ENCODE measurements around the gene NIBAN1.

NIBAN1 gene

GRCh38 chr1:184974056-184974836 is at the start of gene NIBAN1:
Gene NIBAN1 (minus strand): TSS chr1:184974508. CDS start chr1:184974356, 152 bp downstream.
- Histone ChIP-seq H3K27me3 (replicated peaks) (no peaks in the 10 kb centered on the region), H3K4me3 (ENCODE audit: low read depth, low read length) (peak within 1 kb of the TSS; percentile 60), H3K36me3 (replicated peaks) (no peaks in the 10 kb centered on the region), H3K27ac (peak within 1 kb of the TSS; percentile 0)
- in situ Hi-C loops (cut with HindIII; ENCODE audit: low pct_ligation_motif_present, low sequenced_read_pairs): loop anchor here (25.0 kb wide), 1 partner anchor 162 kb away; no protein-coding TSS in a partner anchor
- DNase-seq: no peak
- no peak for TF ChIP-seq CTCF (IDR thresholded peaks at IDR 0.05; ENCODE audit: low read depth, low read length, missing control alignments)

- no peaks in the 10 kb centered on the region for H3K36me3 ChIP-seq (replicated peaks)
- in situ Hi-C loops (cut with HindIII; ENCODE audit: low pct_ligation_motif_present, low sequenced_read_pairs): no loop called here
- H3K4me3 ChIP-seq (ENCODE audit: low read depth, low read length): no peak overlapping the region
- H3K27me3 ChIP-seq (replicated peaks): no peaks in the 10 kb centered on the region
- no peak for TF ChIP-seq CTCF (IDR thresholded peaks at IDR 0.05; ENCODE audit: low read depth, low read length, missing control alignments)
- DNase-seq: no peak
- no peak overlapping the region for H3K27ac ChIP-seq
Measured at GRCh38 chr1:185017966-185018365, 43.7 kb upstream of the NIBAN1 start.

GRCh38 chr1:185017338-185017737 is 43.0 kb upstream of the NIBAN1 start:
- DNase-seq: peak; percentile 87
- no peak overlapping the region for H3K4me3 ChIP-seq (ENCODE audit: low read depth, low read length)
- H3K27me3 ChIP-seq (replicated peaks): no peaks in the 10 kb centered on the region
- no peak overlapping the region for H3K27ac ChIP-seq
- TF ChIP-seq CTCF (IDR thresholded peaks at IDR 0.05; ENCODE audit: low read depth, low read length, missing control alignments): no peak
- in situ Hi-C loops (cut with HindIII; ENCODE audit: low pct_ligation_motif_present, low sequenced_read_pairs): no loop called here
- H3K36me3 ChIP-seq (replicated peaks): no peaks in the 10 kb centered on the region

- no peak for TF ChIP-seq CTCF (IDR thresholded peaks at IDR 0.05; ENCODE audit: low read depth, low read length, missing control alignments)
- H3K36me3 ChIP-seq (replicated peaks): no peaks in the 10 kb centered on the region
- in situ Hi-C loops (cut with HindIII; ENCODE audit: low pct_ligation_motif_present, low sequenced_read_pairs): no loop called here
- no peak overlapping the region for H3K27ac ChIP-seq
- peak; percentile 4 for DNase-seq
- no peak overlapping the region for H3K4me3 ChIP-seq (ENCODE audit: low read depth, low read length)
- H3K27me3 ChIP-seq (replicated peaks): no peaks in the 10 kb centered on the region
Measured at GRCh38 chr1:185016880-185017279, 42.6 kb upstream of the NIBAN1 start.

- Histone ChIP-seq H3K27me3 (replicated peaks) (no peaks in the 10 kb centered on the region), H3K36me3 (replicated peaks) (no peaks in the 10 kb centered on the region), H3K27ac (no peak overlapping the region), H3K4me3 (ENCODE audit: low read depth, low read length) (no peak overlapping the region)
- no peak for TF ChIP-seq CTCF (IDR thresholded peaks at IDR 0.05; ENCODE audit: low read depth, low read length, missing control alignments)
- in situ Hi-C loops (cut with HindIII; ENCODE audit: low pct_ligation_motif_present, low sequenced_read_pairs): no loop called here
- DNase-seq: no peak
Measured at GRCh38 chr1:185015631-185016030, 41.3 kb upstream of the NIBAN1 start.

- no peak for DNase-seq
- no peaks in the 10 kb centered on the region for H3K27me3 ChIP-seq (replicated peaks)
- no peak overlapping the region for H3K27ac ChIP-seq
- in situ Hi-C loops (cut with HindIII; ENCODE audit: low pct_ligation_motif_present, low sequenced_read_pairs): no loop called here
- no peaks in the 10 kb centered on the region for H3K36me3 ChIP-seq (replicated peaks)
- no peak for TF ChIP-seq CTCF (IDR thresholded peaks at IDR 0.05; ENCODE audit: low read depth, low read length, missing control alignments)
- no peak overlapping the region for H3K4me3 ChIP-seq (ENCODE audit: low read depth, low read length)
Measured at GRCh38 chr1:185014941-185015340, 40.6 kb upstream of the NIBAN1 start.

All from brain microvascular endothelial cell (primary cell).